ENCODE data around the gene CHTOP.

CHTOP gene

GRCh38 chr1:153673511-153673910 lies 39.6 kb downstream of the CHTOP start:
- in situ Hi-C loops (cut with MboI; ENCODE audit: low pct_unique_long_range_greater_than_20kb, low sequenced_read_pairs, unreplicated experiment): loop anchor here (10.0 kb wide), 2 partner anchors 71 to 311 kb away; partner anchors contain the start of gene RAB13
- TF ChIP-seq CTCF (IDR thresholded peaks at IDR 0.05; ENCODE audit: extremely low read depth, insufficient read depth, missing control alignments): no peak
- DNase-seq (ENCODE audit: low spot score): no peak

GRCh38 chr1:153677718-153678518 lies 44.1 kb downstream of the CHTOP start:
- peak; percentile 95 for TF ChIP-seq CTCF (IDR thresholded peaks at IDR 0.05; ENCODE audit: extremely low read depth, insufficient read depth, missing control alignments)
- in situ Hi-C loops (cut with MboI; ENCODE audit: low pct_unique_long_range_greater_than_20kb, low sequenced_read_pairs, unreplicated experiment): loop anchor here (10.0 kb wide), 2 partner anchors 67 to 307 kb away; partner anchors contain the start of gene RAB13
- peak; percentile 80 for DNase-seq (ENCODE audit: low spot score)

GRCh38 chr1:153678519-153679336 lies 44.9 kb downstream of the CHTOP start, which contains the start of gene NPR1:
Gene NPR1 (plus strand): TSS chr1:153678688. CDS start chr1:153679109, 421 bp downstream.
- in situ Hi-C loops (cut with MboI; ENCODE audit: low pct_unique_long_range_greater_than_20kb, low sequenced_read_pairs, unreplicated experiment): loop anchor here (10.0 kb wide), 2 partner anchors 66 to 306 kb away; partner anchors contain the start of gene RAB13
- peak; percentile 56 for DNase-seq (ENCODE audit: low spot score)
- TF ChIP-seq CTCF (IDR thresholded peaks at IDR 0.05; ENCODE audit: extremely low read depth, insufficient read depth, missing control alignments): no peak

GRCh38 chr1:153679337-153680119 lies 45.7 kb downstream of the CHTOP start:
- in situ Hi-C loops (cut with MboI; ENCODE audit: low pct_unique_long_range_greater_than_20kb, low sequenced_read_pairs, unreplicated experiment): loop anchor here (10.0 kb wide), 2 partner anchors 65 to 305 kb away; partner anchors contain the start of gene RAB13
- peak; percentile 11 for TF ChIP-seq CTCF (IDR thresholded peaks at IDR 0.05; ENCODE audit: extremely low read depth, insufficient read depth, missing control alignments)
- DNase-seq (ENCODE audit: low spot score): peak; percentile 52

GRCh38 chr1:153680120-153680403 lies 46.2 kb downstream of the CHTOP start:
- TF ChIP-seq CTCF (IDR thresholded peaks at IDR 0.05; ENCODE audit: extremely low read depth, insufficient read depth, missing control alignments): no peak
- no peak for DNase-seq (ENCODE audit: low spot score)
- in situ Hi-C loops (cut with MboI; ENCODE audit: low pct_unique_long_range_greater_than_20kb, low sequenced_read_pairs, unreplicated experiment): no loop called here

GRCh38 chr1:153682730-153683129 lies 48.9 kb downstream of the CHTOP start:
- DNase-seq (ENCODE audit: low spot score): no peak
- no peak for TF ChIP-seq CTCF (IDR thresholded peaks at IDR 0.05; ENCODE audit: extremely low read depth, insufficient read depth, missing control alignments)
- in situ Hi-C loops (cut with MboI; ENCODE audit: low pct_unique_long_range_greater_than_20kb, low sequenced_read_pairs, unreplicated experiment): no loop called here
